ENCODE data around the gene WNT10A. TPM values are rescaled to one million over a fixed set of nuclear protein-coding genes. Genes with fewer than 3 reads are reported as not detected.

Gene WNT10A
- polyA plus RNA-seq, 1 donor: not detected

DNA sequence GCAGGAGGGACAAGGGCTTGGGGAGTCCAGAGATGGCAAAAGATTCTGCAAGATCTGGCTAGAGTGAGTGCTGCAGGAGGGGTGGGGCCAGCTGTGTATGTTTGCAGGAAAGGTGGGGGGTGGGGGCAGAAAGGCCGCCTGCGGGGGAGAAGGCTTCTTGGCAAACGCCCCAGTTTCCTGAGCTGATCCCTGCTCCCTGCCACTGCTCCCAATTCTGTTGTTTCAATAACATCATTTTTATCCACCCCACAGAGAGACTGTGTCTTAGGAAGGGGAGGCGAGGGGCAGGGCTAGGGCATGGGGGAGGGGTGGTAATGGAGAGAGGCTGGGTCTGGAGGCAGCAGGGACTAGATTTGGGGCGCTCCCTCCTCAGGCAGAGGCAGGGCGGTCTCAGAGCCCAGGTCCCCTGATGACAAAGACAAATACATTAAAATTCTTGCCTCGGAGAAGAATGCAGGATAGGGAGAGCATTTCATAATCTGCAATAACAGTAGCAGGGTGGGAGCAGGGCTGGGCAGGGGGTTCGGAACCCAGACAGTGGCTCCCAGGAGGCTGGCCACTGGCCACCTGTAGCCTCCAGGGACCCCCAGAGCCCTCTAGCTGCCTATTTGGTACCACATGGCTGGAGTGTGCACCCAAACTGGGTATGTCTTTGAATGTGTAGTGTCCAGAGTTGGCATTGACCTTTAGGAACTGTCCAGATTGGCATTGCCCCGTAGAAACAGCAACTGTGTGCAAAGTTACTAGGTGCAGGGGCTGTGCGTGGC lies 23.1 kb upstream of the WNT10A start:
- no peak for DNase-seq (ENCODE audit: low read depth)

DNA sequence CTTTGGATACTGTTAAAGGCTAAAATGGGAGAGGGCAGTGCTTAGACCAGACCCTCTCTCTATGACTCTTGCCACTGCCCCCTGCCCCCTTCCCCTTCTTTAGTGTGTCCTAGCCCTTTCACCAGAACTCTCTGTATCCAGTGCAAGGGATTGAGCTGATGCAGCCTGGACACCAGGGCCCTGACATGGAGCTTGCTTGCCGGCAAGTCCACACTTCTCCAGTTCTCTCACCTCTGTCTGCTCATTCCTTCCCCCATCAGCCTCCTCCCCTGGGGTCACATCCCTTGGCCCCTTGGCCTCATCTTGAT lies 22.6 kb upstream of the WNT10A start:
- no peak for DNase-seq (ENCODE audit: low read depth)

DNA sequence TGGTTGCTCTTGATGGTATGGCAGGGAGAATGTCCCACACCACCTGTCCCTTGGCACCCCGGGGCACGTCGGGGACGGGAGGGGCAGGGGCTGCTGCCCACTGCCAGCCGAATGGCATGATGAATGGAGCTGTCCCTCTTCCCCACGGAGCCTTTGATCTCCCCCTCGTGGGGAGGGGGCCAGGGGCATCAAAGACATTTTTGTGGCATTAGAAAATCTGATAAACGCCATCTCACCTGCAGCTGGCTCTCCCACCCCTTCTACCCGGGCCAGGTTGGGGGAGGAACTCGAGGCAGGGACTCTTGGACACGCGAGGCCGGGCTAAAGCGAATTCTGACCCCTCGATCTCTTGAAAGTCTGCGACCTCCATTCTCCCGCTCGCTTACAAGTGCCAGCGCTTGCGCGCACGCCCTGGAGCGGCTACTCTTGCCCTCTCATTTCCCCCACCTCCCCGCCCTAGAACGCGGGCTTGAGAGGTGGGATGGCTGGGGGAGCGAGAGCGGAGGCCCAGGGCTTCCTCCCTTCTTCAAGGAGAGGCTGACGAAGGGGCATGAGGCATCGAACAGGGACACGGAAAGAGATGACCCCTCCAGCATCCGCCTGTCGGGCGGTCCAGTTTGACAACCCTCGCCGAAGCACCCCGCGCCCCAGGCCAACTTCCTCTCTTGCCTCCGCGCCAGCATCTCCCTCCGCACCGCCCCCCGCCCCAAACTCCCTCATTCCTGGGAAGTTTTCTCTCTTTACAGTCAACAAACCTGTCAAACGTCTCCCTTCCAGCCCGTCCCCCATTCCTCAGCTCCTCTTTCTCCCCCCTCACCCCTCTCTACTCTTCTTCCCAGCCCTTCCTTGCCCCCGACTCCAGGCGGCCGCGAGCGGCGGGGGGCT lies 21.7 kb upstream of the WNT10A start:
- DNase-seq (ENCODE audit: low read depth): no peak

DNA sequence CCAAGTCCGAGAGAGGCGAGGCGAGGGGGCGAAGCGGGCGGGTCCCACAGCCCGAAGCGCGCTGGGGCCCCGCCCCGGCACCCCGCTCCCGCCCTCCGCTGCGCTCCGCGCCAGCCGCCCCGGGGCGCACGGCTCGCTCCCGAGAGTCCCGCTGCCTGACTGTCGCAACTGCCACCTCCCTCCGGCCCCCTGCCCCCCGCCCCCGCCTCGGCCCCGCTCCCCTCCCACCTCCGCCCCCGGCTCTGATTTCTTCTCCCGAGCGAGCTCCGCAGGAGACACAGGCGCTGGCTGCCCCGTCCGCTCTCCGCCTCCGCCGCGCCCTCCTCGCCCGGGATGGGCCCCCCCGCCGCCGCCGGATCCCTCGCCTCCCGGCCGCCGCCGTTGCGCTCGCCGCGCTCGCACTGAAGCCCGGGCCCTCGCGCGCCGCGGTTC lies 21.1 kb upstream of the WNT10A start, which contains the start of gene WNT6:
Gene WNT6 (plus strand): TSS at position 250 of the 432 bp plus-strand sequence. CDS start 233 bp downstream, outside the sequence.
- no peak for DNase-seq (ENCODE audit: low read depth)

DNA sequence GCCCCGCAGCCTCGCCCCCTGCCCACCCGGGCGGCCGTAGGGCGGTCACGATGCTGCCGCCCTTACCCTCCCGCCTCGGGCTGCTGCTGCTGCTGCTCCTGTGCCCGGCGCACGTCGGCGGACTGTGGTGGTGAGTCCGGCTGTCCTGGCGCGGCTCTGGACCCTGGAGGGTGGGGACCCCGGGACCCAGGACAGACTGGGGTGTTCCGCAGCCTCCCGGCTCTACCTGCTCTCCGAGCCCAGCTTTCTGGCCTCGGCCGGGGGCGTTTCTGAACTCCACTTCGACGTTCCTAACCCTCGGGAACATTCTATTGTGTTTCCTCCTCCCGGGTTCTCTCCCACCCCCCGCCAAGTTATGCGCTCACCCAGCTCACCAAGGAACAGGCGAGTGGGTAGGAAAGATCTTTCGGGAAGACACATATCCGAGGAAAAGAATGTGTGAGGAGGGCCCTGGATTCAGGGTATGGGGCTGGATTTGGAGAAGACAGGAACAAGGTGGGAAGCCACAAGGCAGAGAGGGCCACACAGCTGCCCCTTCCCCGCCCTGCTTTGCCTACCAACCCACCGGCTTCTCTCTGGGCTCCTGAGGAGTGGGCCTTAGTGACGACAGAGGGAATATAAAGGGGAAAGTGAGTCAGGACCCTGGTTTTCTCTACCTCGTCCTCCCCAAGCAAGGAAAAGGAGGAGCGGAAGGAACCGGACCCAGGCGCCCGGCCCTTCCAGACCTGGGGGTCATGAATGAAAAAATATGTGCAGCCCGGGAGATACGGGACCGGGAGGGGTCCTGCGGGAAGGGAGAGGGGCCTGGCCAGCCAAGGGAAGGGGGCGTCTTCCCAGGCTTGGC lies 20.4 kb upstream of the WNT10A start:
- no peak for DNase-seq (ENCODE audit: low read depth)

DNA sequence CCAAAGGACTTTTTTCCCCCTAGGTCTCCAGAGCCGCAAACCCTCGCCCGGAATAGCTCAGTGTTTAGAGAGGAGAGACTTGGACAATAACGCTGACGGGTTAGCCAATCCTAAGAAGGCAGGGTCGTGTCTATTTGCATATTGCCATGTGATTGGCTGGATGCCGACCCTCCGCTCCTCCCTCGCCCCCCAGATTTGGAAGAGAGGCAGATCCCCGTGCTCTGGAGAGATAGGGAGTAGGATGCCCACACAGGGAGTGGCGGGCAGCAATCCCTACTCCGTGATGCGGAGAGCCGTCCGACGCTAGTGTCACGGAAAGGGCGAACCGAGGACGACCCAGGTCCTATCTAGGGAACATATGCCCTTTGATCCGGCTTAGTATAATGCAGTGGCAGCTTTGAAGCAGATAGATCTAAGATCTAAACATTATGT lies 19.7 kb upstream of the WNT10A start:
- DNase-seq (ENCODE audit: low read depth): peak; percentile 28

DNA sequence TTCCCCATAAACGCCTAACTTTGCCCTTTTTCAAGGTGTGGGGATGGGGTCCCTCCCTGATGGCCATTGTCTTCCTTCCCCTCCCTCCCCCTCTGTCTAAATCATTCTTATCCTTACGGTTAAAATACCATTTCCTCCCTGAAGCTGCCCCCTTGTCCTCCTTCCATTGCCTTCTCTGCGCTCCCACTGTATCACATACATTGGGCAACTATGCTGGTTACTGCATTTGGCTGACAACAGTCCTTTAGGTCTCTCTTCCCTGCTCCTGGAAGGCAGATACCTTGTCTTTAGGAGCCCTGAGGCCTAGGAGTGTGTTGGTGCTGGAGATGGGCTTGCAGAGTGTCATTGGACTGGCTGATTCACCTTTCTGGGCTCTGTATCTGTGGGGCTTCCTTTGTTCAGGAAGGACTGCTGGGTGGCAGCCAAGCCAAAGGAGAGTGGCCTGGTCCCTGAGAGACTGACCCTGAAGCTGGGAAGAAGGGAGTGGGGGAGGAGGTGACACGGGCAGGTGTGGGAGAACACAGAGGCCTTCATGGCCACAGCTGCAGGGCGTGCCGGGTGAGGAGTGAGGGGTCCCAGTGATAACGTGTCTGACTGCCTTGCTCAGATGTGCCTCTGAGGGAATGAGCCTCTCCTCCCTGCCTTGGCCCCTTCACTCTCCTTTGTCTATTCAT lies 18.9 kb upstream of the WNT10A start:
- DNase-seq (ENCODE audit: low read depth): no peak

DNA sequence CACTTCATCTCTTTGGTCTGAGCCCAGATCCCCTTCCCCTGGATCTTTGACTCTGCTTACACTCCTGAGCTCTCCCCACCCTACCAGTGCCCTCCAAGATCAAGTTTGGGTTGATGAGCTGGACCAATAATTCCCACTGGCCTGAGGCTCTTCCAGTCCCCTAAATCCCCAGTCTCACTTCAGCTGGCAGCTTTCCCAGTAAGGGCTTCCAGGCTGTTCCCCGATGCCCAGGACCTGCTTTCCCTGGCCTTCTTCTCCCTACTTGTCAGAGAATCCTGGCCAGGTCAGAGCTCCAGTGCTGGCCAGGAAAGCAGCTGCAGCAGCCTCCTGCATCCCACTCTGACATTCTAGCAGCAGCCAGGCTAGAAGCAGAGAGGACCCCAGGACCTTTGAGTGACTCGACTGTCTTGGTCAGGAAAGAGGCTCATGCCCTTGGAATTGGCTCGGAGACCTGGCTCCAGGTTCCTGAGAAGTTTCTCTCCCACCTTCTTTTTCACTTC lies 17.6 kb upstream of the WNT10A start:
- DNase-seq (ENCODE audit: low read depth): no peak

DNA sequence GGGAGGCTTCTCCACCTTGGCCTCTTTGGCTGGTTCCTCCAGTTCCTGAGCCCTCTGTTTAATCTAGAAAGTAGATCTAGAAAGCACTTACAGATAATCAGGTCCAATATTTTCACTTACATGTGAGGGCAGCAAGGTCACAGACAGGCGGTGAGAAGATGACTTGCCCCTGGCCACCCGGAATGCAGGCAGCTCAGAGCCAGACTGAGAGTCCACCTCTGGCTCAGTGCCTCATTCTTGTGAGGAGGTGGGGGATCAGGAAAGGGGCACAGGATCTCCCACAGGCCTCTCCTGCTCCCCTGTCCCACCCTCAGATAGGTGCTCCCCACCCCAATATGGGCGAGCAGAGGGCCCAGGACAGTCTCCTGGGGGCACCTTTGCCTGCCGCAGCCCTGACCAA lies 15.3 kb upstream of the WNT10A start:
- no peak for DNase-seq (ENCODE audit: low read depth)

DNA sequence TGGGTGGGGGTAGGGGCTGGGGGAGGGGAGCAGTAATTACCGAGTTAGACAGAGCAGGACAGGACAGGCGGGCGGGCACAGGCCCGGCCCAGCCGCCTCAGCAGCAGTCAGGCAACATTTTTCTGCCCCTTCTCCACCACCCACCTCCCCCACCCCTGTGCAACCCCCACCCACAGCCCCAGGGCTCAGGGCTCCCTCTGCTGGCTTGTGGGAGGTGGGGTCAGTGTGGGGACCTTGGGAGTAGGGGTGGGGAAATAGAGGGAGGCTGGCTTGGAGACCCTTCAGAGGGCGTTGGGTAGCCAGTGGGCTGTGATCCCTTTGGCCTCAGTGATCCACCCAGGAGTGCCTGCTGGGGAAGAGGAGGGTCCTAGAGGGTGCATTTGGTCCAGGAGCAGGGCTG lies 14.7 kb upstream of the WNT10A start:
- DNase-seq (ENCODE audit: low read depth): no peak

DNA sequence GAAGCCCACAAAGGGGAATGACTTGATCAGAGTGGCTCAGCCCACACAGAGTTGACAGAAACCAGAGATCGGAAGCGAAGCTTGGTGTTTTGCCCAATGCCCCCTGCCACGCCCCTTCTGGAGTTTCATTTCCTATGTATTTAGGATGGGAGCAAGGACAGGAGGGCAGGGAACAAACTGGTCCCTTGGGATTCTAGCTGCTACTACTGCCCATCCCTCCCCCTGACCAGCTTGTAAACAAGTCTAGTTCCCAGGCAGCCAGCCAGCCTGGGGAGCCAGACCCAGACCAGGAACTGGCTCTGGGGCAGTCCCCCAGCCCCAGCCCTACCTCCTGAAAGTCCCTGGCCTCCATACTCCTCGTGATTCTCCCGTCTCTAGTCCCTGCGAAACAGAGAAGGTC lies 12.8 kb upstream of the WNT10A start:
- no peak for DNase-seq (ENCODE audit: low read depth)

DNA sequence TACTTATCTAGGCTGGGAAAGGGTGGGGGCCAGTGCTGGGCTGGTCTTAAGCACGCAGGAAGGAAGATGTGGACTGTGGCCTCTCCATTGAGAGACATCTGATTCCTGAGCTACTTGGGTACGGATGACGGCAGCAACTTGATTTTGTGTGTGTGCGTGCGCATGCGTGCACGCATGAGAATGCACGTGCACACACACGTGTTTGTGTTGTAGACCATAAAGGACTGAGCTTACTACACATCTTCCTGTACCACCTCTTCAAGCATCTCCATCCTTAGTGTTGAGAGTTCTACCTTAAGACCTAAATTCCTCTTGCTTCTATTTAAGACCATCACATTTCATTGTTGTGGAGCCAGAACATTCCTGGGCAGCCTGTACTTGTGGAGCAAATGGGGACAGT lies 11.6 kb upstream of the WNT10A start:
- DNase-seq (ENCODE audit: low read depth): no peak

DNA sequence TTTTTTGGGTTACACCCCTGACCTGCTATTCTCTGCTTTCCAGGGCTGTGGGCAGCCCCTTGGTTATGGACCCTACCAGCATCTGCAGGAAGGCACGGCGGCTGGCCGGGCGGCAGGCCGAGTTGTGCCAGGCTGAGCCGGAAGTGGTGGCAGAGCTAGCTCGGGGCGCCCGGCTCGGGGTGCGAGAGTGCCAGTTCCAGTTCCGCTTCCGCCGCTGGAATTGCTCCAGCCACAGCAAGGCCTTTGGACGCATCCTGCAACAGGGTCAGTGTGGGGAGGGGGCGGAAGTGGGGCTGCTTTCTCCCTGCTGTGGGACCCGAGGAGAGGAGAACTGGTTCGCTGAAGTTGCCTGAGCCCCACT lies 9.7 kb upstream of the WNT10A start:
- DNase-seq (ENCODE audit: low read depth): no peak

DNA sequence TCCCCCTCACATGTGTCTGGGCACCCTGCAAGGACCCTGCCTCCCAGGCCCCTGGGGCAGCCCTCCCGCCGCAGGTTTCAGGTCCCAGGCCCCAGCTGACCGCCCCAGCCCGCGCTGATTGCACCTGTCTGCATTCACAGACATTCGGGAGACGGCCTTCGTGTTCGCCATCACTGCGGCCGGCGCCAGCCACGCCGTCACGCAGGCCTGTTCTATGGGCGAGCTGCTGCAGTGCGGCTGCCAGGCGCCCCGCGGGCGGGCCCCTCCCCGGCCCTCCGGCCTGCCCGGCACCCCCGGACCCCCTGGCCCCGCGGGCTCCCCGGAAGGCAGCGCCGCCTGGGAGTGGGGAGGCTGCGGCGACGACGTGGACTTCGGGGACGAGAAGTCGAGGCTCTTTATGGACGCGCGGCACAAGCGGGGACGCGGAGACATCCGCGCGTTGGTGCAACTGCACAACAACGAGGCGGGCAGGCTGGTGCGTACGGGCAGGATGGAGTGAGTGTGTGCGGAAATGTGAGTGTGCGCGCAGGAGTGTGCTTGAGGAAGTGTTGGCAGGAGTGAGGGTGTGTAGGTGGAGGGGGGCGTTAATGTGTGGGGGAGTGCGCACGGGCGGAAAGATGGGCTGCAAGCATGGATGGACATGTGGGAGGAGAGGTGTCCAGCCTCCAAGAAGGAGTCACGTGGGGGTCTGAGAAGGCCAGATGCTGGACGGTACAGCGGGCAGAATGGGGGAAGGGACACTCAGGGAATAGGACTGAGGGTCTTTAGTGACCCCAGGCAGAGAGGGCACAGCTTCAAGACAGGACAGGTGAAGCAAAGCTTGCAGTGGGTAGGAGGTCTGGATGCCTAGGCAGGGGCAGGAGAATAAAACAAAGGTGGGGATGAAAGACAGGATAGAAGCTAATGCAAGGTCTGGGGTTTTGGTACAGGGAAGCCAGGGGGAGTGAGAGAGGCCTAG lies 9.0 kb upstream of the WNT10A start:
- no peak for DNase-seq (ENCODE audit: low read depth)

DNA sequence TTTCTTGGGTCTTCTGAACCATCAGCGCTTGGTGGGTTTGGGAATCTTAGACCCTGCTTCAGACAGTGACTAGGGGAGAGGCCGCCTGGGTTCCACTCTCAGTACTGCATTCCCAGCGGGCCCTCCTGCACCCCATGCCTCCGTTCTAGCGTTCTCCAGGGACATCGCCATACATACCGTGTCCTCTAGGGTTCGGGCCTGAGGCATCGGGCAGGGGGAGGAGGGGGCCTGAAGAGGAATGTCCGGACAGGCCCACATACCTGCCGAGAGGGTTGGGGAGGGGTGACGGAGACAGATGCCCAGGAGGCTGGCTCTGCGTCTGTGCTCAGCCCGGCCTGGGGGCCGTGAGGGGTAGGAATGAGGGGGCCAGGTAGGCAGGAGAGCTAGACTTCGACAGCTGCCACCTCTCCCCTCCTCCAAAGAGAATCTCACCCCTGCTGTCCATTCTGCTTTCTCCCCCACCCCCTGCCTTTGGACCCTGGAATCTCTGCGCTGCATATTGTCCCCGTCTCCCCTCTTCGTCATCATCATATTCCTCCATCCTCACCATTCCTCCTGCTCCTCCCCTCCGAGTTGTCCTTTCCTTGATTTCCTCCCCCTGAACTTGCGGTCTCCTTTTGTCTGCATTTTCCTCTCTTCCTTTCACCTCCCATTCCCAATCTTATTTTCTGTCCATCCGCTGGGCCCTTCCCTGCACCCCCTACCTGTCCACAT lies 7.8 kb upstream of the WNT10A start:
- no peak for DNase-seq (ENCODE audit: low read depth)

DNA sequence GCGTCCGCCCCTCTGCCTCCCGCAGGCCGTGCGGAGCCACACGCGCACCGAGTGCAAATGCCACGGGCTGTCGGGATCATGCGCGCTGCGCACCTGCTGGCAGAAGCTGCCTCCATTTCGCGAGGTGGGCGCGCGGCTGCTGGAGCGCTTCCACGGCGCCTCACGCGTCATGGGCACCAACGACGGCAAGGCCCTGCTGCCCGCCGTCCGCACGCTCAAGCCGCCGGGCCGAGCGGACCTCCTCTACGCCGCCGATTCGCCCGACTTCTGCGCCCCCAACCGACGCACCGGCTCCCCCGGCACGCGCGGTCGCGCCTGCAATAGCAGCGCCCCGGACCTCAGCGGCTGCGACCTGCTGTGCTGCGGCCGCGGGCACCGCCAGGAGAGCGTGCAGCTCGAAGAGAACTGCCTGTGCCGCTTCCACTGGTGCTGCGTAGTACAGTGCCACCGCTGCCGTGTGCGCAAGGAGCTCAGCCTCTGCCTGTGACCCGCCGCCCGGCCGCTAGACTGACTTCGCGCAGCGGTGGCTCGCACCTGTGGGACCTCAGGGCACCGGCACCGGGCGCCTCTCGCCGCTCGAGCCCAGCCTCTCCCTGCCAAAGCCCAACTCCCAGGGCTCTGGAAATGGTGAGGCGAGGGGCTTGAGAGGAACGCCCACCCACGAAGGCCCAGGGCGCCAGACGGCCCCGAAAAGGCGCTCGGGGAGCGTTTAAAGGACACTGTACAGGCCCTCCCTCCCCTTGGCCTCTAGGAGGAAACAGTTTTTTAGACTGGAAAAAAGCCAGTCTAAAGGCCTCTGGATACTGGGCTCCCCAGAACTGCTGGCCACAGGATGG lies 7.1 kb upstream of the WNT10A start:
- no peak for DNase-seq (ENCODE audit: low read depth)

DNA sequence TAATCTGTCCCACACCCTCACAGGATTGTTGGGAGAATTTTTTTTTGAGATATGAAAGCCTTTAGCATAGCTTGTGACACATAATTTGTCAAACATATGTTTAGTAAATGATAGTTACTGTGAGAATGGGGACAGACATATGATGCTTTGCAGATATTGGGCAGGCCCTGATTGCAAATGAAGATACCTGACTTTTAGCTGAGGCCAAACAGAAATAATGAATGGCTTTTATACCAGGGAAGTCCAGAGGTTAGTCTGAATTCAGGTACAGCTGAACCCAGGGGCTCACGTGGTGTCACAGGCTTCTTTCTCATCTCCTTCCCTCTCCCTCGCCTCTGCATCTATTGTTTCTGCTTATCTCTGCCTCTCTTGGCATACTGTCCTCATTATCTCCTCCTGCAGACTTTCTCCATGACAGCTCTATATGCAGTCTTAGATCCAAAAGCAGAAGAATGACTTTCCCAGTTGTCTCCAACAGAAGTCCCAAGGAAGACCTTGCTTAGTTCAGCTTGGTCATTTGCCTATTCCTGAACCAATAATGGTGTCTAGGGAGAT lies 4.9 kb upstream of the WNT10A start:
- no peak for DNase-seq (ENCODE audit: low read depth)

DNA sequence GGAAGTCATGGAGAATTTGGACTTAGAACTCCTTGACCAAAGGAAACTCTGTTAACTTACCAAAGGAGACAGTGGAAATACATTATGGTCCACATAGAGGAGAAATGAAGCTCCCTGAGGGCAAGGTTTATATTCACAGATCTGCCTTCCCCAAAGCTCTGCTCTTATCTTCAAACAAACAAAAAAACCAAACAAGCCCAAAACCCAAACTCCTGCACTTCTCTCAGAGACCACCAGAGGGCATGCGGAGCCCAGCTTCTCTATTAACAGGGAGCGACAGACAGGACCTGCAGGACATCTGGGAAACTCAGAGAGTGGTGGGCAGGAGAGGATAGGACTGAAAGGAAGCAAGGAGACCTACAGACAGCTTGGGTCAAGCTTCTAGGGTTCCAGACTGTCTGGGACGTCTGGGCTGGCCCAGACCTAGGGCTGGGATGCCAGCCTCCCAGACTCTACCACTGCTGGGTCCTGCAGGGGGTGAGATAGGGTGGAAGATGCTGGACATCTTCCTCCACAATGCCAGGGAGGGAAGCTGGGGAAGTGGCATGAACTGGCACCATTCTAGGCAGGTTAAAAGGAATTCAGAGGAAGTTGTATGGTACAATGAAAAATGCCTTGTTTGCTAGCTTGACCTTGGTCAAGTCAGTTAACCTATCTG lies 4.0 kb upstream of the WNT10A start:
- no peak for DNase-seq (ENCODE audit: low read depth)

Measured in forelimb muscle (tissue), 1 donor.